HS-27A (cell line): ENCODE measurements around the gene PDE9A.

ENCODE experiments used
- DNase-seq: peaks from one replicate; pipeline ENCODE4 v3.0.0-alpha.2; 2012; ENCODE audit warnings: low read depth, missing footprints

Gene PDE9A

DNA sequence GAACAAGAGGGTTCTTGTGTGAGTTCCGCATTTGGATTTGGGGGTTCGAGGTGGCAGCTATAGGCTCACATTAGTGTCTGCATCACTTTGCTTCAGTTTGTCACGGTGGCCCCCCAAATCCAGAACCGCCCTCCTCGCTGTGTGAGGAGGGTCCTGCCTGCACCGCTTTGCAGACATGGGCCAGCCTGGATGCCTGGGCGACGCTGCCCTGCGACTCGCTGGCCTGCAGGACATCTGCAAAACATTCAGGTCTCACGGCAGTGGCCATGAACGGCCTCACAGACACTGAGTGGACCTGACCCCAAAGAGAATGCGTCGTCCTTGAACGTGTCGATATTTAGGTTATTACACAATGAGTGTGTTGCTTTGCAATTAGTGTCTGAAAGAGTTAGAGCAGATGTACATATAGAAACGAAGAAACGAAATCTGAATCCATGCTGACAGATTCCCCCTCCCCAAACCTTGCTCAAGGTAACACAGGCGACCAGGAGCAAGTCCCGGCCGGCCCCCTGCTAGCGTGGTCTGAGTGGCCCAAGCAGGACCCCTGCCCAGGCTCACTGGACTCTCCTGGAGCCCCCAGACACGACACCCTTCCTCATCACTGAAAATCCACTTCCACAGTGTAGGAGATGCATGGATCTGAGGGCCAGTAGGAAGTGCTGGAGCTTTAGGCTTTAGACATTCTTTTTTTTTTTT is 20.4 kb downstream of the PDE9A start:
- no peak for DNase-seq

DNA sequence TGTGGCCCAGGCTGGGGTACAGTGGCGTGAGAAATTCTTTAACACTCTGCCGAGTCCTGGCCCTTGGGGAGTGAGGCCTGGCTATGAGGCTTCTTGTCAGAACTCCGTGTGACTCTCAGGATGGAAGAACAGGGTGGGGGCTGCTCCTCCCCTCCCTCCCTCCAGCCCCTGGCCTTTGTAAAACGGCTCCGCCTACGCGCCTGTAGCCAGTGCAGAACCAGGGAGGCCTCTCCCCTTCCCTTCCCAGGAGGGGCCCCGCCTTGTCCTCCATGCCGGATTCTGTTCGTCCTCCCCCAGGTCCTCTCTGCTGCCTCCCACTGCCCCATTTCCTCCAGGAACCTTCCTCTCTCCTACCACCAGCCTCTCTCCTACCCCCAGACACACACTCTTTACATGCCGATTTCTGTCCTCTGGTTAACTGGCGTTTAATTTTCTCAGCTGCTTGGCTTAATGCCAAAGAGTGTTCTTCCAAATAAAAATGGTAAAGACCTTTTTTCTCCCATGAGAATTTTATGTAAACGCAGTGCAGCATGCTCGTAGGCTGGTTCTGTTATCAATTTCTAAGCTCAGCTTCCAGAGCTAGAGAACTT is 21.0 kb downstream of the PDE9A start:
- DNase-seq = no peak

DNA sequence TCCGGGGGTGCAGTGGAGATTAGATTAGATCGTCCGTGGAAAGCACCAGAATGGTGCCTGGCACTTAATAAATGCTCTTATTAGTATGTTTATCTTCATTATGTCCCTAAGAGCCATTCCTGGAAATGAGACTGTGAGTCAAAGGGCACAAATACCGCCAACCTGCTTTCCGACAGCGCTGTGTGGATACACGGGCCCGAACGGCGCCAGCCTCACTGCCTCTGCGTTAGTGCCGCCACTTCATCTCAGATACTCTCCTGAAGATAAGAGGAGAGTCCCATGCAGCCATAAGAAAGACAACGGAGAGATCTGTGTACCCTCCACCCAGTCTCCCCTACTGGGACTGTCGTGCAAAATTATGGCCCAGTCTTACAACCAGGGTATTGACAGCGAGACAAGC is 22.0 kb downstream of the PDE9A start:
- DNase-seq = no peak

DNA sequence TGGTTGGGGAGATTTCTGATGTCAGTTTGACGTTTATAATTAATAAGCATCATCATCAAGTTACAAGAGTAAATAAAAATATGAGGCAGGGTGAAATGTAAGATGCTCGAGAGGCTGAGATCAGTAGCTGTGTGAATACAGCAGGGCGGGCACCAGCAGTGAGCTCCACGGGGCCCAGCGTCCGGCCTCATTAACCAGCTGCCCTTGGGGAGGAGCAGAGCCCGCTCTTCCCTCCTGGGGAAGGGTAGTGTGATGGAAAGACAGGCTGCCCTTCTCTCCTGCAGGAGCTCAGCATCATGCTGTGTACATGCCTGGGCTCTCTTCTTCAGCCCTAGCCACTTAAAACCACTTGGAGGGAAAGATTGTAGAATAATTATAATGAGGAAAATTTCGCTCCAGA is 23.4 kb downstream of the PDE9A start:
- DNase-seq = no peak

DNA sequence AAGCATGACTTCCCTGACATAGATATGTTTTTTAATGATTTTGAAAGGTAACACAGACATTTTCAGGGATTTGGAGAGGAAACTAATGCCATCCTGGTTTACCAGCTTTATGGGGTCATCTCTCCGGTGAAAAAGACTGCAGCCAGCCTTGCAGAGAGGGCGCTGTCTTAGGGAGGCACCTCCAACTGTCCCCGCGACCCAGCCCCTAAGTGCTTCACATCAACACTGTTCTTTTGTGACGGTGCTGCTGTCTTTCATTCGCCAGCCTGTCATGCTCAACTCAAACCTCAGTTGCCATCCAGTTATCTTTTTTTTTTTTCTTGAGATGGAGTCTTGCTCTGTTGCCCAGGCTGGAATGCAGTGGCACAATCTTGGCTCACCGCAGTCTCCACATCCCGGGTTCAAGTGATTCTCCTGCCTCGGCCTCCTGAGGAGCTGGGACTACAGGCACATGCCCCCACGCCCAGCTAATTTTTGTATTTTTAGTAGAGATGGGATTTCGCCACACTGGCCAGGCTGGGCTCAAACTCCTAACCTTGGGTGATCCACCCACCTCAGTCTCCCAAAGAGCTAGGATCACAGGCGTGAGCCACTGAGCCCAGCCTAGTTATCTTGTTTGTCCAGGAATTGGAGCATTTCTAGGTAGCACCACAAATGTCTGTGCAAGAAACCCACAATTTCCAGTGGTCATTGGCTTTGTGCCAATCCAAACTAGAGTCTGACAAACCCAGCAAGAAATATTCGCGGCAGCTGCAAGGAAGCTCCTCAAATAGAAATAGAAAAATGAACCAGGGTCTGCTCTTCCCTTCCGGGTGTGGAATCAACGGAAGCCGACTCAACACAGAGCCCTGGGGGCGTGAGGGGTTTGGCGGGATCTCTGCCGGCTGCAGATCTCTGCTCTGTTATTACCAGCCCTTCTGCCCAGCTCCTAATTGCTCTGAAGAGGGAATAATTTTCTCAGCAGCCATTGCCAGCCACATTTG is 24.2 kb downstream of the PDE9A start:
- DNase-seq = no peak

DNA sequence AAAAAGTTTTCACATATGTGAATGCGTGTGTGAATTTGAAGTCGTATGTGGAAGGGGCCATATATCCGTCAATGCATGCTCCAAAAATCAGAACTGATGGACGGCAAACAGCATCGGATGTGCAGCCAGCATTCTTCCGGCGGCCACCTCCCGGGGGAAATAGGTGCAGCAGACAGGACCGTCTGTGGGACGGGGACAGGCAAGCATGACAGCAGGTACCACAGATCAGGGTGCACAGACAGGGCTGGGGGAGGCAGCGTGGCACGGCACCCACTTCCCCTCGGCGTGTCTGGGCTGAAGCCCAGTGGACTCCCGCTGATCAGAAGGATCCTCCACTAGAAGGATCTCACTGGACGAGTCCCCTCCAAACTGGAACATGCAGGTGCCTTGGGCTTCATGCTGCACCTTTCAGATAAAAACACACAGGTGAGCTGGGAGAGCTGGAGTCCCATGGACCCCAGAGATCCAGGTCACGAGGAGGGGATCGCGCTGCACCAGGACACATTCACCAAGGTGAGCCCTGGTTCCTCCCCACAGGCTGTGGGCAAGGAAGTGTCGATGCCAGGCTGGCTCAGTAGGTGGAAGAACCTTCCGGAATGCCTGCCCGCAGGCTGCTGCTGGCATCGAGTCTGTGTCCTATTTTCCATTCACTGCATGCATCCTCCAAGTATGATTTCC is 25.3 kb downstream of the PDE9A start:
- DNase-seq = no peak

DNA sequence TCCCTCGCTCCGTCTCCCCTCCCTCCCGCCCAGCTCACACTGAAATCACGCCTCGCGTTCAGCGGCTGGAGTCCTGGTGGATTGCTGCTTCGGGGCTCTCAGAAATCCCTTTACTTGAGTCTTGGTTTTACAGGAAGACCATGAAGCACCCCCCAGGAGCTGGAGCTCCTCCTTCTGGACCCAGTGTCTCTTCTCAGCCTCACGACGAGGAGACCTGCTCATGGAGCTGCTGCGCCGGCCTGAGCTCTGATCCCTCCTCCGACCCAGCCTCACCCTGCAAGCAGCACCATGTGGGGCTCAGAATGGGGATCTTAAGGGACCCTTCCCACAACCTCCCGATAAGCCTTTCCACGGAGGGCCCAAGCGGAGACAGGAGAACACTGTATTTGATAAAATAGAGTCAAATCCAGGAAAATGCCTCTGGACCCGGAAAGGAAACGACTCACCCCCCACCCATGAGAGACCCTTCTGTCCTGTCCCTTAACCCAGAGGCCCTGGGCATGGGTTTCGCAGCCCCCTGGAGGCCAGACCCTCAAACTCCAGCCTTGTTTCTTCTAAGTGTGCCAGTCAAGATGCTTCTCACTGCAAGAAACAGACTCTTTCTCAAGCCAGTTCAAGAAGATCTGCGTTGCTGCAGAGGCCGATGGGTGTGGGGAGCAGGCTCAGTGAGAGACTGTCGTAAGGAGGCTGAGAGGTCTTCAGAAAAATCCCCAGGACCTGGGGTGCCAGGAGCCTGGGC is 26.1 kb downstream of the PDE9A start:
- no peak for DNase-seq

DNA sequence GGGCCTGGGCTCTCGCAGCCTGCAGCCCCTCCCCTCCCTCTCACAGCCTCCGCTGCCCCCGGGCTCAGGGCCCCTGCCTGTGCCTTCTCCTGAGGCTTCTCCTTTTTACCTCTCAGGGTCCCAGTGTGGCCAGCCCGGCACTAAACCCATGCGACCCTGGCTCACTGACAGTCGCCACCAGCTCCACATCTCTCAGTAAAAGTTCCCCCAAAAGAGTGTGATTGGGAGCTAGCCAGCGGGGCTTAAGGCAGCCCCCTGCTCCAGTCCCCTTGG is 26.6 kb downstream of the PDE9A start:
- no peak for DNase-seq

DNA sequence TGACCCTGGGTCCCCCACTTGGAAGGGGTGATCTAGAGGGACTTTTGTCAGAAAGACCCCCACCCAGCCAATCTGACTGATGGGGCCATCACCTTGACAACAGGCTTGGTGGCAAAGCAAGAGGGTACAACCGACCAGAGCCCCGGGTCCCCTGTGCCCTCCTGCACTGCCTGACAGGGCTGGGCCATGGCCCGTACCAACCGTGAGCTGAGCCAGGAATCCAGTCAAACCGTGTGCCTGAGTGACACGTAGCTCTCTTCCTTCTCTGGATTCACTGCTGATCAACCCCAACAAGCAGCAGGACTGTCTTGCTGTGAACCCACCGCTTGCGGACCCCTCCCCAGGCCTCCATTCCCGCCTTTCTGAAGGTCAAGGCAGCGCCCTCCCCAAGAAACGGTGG is 27.0 kb downstream of the PDE9A start:
- DNase-seq = no peak

DNA sequence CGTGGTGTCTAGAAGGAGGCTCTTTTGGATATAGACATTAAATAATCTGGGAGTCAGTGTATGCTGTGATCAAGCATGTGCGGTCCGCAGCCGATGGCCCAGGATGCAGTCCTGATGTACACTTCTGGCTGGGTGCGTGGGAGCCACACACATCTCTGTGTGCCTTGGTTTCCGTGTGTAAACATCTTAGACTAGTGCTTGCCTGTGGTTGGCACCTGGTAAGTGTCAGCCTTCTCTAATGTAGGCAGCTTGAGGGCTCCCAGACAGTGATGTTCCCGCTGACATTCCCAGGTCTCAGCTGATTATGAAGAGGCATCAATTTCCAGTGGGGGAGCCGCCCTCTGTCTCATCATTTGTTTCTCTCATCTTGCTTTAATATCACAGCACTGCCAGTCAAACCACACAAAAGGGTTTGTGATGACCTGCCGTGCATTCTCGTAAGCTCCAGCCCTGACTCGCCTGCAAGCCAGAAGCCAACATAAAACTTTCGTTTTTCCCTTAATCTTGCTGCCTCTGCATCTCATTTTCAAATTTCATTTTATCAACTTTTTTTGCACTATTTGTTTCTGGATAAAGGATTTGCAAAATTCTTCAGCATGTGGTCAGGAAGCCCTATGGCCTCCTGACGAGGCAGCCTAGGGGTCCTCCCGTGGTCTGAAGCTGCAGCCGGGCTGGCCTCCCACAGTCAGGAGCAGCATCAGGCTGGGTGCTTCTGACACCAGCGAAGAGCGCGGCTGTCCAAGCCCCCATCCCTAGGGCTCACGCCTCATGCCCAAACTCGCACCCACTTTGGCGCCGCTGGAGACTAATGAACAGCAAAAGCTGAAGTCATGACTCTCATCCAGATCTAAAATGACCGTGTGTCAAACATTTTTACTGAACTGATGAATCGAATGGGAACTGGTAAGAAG is 28.1 kb downstream of the PDE9A start:
- DNase-seq = no peak

DNA sequence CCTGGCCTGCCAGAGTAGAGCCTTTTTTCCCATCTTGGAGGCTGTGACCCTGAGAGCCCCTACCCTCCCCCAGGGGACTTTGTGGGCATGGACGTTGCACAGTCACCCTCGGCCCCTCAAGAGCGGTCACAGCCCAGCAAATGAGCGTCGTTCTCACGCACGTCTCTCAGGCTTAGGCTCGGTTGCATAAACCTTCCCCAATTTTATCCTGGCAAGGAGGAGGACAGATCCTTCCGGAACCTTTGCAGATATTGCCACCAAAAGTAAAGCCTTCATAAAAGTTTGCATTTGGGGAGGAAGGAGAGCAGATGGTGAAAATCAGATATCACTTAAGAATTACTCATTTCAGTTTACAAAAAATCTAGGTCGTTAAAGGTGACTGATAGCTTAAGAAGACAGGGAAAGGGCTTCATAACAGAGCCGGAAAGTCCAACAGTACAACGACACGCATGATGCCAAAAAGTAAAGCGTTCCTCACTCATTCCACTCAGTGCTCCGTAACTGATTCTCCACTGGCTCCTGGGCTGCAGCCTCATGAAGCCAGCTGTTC is 29.3 kb downstream of the PDE9A start:
- no peak for DNase-seq

DNA sequence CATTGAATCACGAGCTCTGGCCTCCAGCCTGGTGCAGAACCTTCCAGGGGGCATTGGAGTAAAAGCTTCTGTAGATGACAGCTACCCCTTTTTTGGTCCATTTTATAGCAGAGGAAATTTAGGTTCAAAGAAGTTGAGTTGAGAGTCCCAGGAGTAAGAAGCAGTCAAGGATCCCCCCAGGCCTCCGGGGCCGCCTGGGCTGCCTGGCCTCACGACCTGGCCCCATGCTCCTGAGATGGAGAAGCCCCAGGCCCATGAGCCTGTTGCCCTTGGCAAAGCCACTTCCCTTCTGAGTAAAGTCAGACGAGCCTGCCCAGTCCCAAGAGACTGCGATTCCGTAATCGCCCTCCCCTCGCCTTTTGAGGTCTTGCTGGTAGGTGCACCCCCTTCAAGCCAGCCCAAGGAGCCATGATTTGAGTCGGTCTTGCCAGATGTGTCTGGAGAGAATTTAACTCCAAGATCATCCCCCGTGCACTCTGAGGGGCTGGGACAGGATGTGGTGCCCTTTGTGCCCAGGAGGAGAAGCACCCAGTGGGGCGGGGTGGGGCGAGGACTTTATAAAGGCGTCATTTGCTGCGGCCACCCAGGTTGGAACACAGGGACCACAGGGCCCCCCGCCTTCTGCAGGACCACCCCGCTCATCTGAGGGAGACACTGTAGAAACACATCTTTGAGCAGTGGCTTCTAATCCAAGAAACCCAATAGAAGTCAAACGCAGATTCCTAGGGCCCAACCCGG is 30.1 kb downstream of the PDE9A start:
- DNase-seq = no peak

DNA sequence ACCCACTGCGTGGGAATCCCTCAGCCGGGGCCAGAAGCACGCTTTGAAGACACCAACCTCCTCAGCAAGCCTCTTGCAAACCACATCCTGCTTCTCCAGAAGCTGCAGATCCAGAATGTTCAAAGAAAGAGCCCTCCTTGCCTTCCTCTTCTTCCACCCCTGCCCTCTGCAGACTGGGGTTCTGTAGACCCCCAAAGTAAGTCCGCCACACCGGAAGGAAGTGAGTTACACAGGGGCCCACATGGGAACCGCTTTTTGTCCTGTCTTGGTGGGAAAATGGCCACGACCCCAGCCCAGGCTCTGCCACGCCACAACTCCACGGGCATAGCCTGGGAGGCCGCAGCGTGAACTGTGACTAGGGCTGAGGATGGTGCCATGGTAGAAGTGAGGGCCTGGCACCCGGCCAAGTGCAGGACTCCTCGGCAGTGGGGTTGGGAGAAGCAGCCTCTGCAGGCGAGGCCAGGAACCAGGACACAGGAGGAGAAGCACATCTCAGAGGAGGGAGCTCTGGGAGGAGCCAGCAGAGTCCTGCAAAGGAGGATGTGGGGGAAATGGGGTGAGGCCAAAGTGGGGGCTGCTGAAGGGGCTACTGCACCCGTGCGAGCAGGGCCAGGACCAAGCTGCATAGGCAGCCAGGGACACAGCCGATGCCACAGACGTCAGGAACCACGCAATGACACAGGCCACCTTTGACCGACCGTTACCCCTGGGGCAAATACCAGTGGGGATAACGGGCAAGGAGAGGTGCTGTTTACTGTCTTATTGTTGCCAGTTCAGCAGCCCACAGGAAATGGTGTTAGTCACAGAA is 30.9 kb downstream of the PDE9A start:
- no peak for DNase-seq

DNA sequence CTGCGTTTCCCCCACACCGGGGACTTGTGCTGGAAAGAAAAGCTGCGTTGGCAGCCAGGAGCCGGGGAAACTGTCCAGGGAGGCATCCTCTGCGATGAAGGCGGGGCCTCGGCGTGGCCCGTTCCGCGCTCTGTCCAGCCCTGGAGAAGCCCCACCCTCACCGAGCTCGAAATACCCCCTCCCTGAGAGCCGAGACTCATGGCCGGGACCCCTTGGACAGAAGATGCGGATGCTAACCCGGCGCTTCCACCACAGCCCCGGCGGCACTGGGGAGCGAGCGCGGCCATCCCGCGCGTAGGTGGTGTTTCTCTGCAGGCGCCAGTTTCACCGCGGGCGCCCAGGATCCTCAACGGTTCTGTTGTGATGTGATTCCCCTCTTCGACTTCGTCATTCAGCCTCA is 31.6 kb downstream of the PDE9A start:
- DNase-seq = no peak

DNA sequence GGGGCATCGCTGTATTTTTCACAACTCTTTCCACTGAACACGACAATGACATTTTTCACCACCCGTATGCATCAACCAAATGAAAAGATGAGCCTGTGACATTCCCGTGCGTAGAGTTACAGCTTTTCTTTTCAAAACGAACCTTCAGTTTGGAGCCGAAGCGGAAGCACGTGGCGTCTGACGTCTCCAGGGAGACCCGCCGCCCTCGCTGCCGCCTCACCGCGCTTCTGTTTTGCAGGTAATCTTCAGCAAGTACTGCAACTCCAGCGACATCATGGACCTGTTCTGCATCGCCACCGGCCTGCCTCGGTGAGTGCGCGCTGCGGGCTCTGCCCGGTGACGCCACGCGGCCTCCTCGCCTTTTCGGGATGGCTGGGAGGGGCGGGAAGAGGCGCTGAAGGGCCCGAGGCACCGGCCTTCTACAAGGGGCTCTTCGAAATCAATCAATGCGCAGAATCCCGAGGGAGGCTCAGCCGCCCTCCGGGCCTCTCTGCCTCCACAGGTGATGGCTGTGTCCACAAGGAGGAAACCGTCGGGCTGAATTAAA is 32.6 kb downstream of the PDE9A start:
- DNase-seq = no peak

DNA sequence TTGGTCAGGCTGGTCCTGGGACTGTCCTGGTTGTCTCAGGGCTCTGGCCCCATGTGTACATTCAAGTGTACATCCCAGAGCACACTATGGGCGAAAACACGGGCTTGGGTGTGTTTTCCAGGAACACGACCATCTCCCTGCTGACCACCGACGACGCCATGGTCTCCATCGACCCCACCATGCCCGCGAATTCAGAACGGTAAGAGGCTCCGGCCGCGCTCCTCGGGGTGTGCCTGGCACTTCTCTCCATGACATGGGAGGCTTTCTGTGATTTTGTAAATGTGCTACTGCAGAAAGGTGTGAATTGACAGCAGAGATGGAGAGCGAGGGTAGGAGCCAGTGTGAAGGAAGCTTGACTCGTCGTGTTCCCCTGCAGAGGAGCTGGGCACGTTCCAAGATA is 34.4 kb downstream of the PDE9A start:
- no peak for DNase-seq

DNA sequence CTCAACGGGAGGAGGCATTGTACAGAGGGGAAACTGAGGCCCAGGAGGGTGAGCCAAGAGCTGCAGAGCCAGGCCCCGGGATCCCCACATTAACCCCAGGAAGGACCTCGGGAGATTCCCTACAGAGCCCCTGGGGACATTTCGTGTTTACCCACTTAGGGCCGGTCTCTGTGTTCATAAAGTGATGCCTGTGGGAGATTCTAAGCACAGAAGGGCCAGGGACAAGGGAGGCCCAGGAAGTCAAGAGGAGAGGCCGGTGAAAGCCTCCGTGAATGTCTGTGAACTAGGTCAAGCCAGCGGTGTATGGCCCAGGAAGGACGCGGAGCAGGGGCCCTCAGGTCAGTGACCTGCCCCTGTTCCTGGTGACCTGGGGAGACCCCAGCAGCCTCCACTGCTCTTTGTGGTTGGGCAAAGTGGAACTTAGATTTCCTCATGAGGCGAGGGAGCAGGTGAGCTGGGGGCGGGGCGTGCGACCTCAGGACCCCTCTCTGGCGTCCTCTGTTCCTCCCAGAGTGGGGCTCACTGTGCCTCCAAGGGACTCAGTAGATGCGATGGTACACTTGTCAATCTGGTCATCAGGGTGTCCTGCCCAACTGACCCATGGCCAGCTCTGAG is 34.9 kb downstream of the PDE9A start:
- DNase-seq = no peak

DNA sequence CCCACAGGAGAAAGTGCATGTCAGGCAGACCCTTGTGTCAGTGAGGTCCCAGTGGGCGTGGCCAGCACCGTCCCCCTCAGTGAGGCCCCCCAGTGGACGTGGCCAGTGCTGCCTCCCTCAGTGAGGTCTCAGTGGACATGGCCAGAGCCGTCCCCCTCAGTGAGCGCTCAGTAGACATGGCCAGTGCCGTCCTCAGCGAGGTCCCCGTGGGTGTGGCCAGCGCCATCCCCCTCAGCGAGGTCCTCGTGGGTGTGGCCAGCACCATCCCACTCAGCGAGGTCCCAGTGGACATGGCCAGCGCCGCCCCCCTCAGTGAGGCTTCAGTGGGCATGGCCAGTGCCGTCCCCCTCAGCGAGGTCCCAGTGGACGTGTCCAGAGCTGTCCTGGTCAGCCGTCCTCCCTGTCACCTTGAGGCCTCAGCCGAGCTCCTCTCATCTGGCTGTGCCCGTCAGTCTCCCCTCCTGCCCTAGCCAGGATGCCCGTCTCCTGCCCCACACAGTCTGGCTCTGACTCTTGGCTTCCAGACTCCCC is 35.5 kb downstream of the PDE9A start:
- no peak for DNase-seq
